HG03175 (cell line): ENCODE results near the gene EVC.

Experiments used
- ATAC-seq: cut with Tn5 transposase; IDR thresholded peaks from one replicate; pipeline ENCODE4 v1.9.1; 2021; ENCODE audit warnings: mild to moderate bottlenecking, moderate library complexity; ENCODE audit not compliant: unreplicated experiment

Gene EVC

GRCh38 chr4:5710961-5711478 is at the start of gene EVC:
Gene EVC, plus strand, starts transcription at chr4:5711201. Its CDS starts 180 bp downstream, at chr4:5711381.
- ATAC-seq = no peak

GRCh38 chr4:5661237-5661636 is 49.8 kb upstream of the EVC start:
- ATAC-seq = no peak

GRCh38 chr4:5662555-5662954 is 48.4 kb upstream of the EVC start:
- ATAC-seq = no peak

GRCh38 chr4:5664778-5665177 is 46.2 kb upstream of the EVC start:
- no peak for ATAC-seq

- ATAC-seq = no peak
Measured at GRCh38 chr4:5666741-5667140, 44.3 kb upstream of the EVC start.

DNA sequence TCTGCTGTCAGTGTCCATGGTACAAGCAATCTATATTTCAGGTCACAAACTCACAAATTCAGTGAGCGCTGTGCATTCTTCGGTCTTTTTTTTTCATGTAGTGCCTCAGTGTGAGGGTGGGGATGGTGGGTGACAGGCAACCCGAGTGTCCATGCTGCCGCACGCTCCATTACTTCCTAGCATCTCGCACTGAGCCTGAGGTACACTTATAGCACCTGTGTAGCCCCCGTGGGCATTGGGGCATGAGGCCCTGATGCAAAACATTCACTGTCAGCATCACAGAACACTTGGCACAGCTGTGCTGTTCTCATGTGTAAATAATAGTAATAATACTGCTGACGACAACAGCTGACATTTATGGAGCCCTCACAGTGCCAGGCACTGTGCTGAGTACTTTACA is 34.2 kb upstream of the EVC start:
- no peak for ATAC-seq

- no peak for ATAC-seq
Measured at GRCh38 chr4:5678977-5679376, 32.0 kb upstream of the EVC start.

GRCh38 chr4:5683566-5683965 is 27.4 kb upstream of the EVC start:
- ATAC-seq = no peak

DNA sequence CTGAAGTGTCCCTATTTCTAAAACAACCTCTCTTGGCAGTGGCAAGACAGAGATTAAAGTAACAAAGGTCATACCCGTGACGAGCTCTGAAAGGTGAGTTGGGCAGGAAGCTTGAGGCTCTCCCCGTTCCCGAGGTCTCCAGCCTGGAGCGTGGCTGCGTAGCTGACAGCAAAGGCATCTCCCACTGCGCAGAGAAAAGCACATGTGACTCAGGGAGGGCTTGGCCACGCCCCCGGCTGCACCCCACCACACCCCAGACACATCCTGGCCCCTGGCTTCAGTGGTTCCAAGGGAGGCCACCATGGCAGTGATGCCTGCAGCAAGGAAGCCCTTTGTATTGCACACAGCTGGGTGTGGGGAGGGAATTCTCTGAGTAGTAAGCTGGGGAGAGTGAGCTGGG is 25.7 kb upstream of the EVC start:
- ATAC-seq = no peak

DNA sequence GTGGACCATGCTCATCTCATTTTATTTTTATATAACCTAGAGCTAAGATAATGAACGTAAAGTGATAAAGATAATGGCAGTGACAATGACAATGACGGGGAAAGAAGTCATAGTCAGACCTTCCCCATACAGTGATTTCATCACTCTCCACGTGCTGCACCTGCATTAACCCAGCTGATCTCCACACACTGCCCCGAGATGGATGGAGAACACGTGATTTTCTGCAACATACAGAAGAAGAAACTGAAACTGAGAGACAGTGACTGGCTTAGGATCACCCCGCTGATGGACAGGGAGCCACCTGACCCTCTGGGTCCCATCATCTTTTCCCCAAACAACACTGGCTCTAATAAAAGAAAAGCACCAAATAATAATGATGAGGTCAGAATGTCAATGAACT is 24.7 kb upstream of the EVC start:
- no peak for ATAC-seq

DNA sequence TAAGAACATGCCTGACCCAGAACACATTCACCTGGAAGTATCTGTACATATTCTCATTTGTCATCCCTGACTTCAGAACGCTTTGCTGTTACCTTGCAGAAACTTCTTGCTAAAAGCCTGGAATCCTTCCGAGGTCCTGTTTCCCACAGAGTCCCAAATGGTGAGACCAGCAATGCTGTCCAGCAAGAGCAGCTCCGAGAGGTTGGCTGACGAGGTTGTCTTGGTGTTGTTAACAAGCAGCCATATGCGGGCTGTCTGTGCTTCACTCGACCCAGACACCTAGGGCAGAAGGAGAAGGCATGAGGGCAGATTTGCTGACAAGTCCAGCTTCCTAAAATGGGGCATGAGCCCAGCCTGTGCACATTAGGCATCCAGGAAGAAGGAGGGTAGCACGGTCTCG is 21.9 kb upstream of the EVC start:
- no peak for ATAC-seq

GRCh38 chr4:5691491-5692132 is 19.4 kb upstream of the EVC start:
- ATAC-seq = no peak

GRCh38 chr4:5693871-5694270 is 17.1 kb upstream of the EVC start:
- no peak for ATAC-seq

- no peak for ATAC-seq
Measured at GRCh38 chr4:5696341-5696740, 14.7 kb upstream of the EVC start.

DNA sequence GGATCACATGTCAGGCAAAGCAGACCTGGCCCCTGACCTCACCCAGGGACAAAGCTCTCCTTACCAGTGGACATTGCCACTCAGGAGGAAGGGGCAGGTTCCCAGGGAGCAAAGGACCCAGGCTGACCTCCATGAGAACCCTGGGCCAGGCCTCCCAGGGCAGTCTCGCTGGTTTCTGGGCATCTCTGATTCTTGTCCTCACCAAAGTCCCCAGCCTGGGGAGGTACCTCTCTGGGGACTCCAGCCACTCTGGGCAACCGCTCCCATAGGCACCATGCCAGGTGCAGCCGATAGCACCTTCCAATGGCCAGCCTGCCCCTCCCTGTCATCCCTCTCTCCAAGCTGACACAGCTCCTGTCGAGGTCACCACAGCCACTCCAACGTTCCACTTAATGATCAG is 10.5 kb upstream of the EVC start:
- ATAC-seq = no peak

- ATAC-seq = no peak
Measured at GRCh38 chr4:5701971-5702370, 9.0 kb upstream of the EVC start.

- ATAC-seq = no peak
Measured at GRCh38 chr4:5703831-5704230, 7.2 kb upstream of the EVC start.

GRCh38 chr4:5704276-5704675 is 6.7 kb upstream of the EVC start:
- ATAC-seq = no peak

GRCh38 chr4:5705647-5706320 is 5.2 kb upstream of the EVC start:
- no peak for ATAC-seq

DNA sequence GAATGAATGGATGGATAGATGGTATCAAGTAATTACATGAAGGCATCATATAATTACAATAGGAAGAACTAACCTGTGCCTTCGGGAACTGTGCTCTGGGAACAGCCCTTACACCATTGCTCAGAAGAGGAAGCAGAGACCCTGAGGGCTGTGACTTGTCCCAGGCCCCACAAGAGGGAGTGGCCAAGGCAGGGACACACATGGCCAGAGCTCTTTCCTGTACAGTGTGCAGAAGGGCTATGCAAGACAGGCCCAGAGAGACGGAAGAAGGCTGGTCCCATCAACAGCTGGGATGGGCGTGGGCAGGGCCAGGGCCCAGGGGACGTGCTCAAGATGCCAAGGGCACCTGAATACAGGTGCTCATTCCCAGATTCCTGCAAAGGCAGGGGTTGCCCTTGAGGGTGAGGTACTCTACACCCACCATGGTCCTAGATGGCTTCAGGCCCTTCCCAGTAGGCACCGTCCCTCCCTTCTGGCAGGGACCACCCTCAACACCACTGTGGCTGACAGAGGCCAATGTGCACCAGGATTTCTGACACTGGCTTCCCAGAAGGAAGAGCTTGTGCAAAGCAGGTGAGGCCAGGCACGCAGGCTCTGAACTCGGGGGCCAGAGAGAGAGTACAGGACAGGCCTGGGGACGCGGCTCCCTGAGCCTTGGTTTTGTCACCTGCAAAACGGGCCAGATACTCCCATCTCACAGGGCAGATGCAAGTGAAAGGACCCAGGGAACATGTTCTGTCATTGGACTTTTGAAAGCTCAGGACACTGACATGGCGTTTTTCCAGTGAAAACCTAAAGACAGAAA is 4.3 kb upstream of the EVC start:
- ATAC-seq = no peak

DNA sequence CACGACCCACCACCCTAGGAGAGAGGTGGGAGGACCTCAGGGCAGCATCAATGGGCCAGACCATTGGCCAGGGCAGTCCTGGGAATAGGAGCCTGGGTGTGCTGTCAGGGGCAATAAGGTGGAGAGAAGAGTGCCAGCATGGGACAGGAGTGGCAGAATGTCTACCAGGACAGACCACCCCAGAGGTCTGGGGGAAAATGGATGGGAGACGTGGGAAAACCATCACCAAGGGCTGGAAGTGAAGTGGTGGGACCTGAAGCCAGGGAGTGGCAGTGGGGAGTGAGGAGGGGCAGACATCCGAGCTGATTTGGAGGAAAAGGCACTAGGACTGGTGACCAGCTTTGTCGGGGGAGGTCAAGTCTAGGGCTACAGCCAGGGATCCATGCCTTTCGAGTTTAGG is 3.6 kb upstream of the EVC start:
- no peak for ATAC-seq
